GM18520 (cell line): Measurements from ENCODE around the gene CKLF.

ENCODE experiments used
- ATAC-seq: cut with Tn5 transposase; IDR thresholded peaks from one replicate; pipeline ENCODE4 v1.9.1; 2021; ENCODE audit not compliant: unreplicated experiment

CKLF gene

DNA sequence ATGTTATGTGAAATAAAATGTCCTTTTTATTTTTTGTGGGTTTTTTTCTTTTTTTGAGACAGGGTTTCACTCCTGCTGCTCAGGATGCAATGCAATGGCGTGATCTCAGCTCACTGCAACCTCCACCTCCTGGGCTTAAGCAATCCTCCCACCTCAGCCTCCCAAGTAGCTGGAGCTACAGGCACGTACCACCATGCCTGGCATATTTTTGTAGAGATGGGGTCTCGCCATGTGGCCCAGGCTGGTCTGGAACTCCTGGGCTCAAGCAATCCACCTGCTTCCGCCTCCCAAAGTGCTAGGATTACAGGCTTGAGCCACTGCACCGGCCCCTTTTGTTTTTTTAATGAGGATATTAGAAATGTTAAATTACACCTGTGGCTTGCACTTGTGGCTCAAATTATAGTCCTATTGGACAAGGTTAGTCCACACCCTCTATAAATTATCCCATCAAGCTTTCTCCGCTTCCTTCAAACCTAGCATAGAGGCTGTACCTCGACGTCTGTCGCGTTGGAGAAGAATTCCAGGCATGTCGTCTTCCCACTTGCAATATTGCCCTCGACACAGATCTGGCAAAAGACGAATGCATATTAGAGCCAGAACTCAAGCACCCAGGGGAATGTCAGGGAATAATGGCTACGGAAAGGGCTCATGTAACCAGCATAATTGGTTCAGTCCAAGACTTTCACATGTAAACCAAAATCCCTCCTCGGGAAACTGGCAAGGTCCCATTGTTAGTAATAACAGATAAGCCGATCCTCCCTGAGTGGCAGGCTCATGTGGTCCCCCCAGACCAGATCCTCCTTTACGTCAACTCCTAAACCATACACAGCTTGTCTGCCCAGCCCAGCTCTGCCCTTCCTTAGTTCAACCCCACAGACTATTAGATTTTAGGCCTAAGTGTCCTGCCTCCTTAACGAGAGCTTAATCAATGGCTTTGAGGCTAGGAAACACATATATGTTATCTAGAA, 10.7 kb upstream of the CKLF start:
- ATAC-seq = no peak

DNA sequence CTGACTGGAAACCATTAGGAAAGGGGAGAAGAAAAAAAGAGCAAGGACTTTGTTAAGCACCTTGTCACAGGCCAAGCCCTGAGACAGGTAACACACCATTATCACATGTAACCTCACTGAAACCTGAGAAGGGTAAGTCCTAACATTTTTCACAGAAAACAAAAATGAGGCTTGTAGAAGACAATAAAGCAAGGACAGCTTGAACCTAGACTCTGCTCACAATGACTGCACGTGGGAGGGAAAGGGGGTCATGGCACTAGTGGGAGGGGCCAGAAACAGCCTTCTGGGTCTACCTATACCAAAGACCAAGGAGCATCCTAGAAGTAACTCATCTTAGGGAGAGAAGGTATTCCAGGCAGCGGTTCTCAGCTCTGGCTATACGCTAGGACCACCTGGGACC, 10.0 kb upstream of the CKLF start:
- ATAC-seq = no peak

DNA sequence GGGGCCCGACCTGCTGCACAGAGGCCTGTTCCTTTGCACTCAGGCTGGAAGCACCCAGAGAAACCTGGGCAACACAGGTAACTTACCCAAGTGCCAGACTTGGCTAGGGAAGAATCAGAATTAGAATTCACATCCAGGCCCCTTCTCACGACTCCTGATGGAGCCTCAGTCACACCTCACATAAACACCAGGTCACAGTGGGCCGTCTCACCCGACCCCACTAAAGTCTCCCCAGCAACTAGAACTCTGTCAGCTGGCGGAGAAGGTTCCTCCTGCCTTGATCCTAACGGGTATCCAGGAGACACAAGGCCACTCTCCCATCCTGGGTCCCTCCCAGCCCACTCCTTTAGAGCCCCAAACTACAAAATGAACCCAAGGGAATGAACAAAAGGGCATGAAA, 8.8 kb upstream of the CKLF start:
- no peak for ATAC-seq

DNA sequence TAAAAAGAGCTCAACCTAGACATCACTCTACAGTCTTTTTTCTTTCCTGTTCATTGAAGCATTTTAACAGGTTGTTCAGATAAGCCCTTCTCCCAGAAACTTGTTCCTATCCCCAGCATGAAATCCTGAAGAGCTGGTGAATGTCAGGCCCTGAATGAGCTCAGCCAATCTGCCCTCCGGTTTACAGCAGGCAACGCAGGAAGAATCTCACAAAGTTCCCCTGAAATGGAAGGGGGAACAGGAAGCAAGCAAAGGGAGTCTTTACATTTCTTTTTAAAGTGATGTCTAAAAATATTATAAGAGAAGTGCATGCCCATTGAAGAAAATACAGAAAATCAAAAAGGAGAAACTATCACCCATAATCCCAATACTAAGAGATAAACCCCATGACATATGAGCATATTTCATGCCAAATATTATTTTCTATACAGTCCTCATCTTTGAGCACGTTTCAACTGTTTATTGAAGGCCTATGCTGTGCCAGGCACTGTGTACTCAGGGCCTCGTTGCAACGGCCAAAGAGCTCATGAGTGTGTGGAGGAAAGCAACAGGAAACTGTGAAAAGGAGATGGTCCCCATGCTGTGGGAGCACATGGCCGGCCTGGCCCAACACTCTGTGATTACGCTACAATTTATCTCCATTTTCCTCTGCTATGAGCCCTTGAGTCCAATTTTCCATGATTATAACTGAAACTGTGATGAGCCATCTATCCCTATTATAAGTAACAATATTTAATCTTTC, 8.2 kb upstream of the CKLF start:
- no peak for ATAC-seq

DNA sequence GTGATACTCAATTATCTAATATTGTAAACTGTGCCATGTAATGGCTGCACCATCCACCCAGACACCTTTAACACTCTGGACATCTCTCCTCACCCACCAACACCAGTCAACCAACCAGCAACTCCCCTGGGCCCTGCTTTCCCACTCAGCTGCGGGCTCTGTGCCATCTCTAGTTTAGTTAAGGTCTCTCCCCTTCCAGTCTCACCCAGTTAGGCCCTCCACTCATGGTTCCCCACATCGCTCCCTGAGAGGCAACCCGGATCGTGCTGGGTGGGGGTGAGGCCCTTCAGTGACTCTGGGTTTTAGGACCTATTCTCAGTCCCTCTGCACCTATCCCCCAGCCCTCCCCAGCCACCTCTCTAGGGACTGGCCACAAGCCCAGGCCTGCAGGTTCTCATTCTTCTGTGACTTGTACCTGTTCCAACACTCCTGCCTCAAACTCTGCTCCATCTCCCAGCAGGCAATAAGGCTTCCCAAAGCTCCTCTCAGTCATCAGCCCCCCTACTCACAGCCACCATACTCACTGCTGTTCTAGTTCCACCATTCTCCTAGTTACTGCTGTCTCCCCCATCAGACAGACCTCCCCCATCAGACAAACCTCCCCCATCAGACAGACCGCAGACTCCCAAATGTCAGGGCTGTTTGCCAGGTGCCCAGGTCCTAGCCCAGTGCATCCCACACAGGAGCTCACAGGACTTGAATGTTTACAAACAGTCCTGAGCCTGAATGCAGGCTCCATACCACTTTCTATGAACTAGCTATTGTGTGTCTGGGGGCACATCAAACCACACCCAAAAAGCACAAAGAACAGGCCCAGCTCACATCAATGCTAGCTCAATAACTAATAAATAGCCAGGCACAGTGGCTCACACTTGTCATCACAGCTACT, 5.0 kb upstream of the CKLF start:
- no peak for ATAC-seq

DNA sequence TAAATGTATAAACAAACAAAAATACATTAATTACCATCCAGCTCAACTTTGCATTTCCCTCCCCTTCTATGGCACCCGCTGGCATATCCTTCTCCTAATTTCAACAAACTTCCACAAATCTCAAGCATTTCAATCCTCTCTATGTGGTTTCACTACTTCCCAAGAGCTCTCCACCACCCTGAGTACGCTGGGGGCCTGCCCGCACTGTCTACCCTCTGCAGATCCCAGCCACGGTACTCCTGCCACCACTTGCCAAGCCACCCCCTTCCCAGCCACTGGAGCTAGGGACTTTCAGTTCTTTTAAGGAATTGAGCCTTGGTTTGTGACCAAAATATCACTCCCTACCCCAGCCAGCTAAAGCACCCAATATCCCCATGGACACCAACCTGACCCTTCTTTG, 4.3 kb upstream of the CKLF start:
- no peak for ATAC-seq

DNA sequence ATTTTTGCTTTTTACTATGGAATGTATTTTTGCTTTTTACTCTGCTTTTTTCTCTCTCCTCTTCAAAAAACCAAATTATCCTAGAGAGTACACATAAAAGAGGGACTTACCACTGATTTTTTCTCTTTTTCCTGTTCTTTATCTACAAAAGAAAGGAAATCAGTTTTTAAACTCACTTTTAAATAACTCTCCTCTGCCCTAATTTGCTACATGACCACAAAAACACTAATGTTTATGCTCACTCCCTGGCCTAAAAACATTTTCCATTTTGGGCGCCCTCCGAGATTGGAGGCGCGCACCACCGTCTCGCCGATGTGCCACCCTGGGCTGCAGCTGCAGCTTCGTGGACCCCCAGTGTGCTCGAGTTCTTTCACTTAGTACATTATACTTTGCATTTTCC, 3.5 kb upstream of the CKLF start:
- no peak for ATAC-seq

DNA sequence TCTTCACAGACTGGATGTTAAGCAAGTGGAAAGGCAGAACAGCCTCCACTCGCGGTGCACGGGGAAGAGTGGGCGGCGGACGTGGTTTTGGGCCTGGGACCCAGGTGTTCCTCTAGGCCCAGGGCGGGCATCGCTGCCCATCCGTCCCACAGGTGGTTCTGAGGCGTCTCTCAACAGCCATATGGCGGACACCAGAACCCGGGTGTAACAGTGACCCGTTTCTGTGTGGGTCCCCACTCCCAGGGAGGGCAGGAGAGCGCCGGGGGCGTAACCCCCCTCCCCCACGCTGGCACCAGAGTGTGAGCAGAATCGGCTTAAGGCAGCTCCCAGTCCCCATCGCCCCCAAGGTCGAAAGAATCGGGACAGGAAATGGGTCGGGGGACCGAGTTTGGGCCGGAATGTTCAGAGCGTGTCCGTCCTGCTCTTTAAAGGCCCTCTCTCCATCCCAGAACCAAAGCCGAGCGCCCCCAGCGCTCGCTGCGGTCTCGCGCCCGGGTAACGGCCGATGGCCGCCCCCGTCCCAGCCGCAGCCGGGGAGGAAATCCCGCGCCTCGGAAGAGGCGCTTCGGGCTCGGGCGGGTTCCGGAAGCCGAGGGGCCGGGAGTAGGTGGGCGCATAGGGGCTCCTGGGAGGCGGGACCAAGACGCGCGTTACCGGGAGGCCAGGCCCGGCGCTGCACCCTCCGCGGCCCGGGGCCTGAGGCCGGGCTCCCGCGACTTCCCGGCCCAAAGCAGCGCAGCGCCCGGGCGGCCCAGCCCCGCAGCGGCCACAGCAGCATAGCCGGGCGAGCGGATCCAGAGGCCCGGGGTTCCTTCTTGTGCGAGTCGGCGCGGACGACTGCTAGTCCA, 2.9 kb upstream of the CKLF start, which contains the start of gene TK2:
Gene TK2, minus strand, starts transcription at position 839 of the 848 bp plus-strand sequence. Its CDS starts 61 bp downstream, at position 778.
- ATAC-seq = no peak

DNA sequence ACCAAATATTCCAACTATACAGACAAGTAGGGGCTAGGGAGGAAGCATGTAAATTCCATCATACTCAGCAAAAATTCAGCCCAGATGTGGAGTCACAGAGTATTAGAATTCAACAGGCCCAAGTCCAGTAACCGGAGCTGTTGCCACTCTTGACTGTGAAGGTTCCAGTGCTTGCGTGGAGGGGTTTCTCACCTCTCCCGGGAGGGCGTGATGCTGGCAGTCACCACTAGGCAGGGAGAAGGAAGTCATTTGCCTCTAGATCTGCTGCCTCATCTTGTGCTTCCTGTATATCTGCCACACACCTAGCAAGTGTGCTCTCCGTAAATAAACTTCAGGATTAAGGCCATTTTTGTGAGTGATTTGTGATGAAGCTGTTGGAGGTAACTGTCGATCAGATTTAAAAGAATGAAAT, 1.0 kb upstream of the CKLF start:
- ATAC-seq = no peak

DNA sequence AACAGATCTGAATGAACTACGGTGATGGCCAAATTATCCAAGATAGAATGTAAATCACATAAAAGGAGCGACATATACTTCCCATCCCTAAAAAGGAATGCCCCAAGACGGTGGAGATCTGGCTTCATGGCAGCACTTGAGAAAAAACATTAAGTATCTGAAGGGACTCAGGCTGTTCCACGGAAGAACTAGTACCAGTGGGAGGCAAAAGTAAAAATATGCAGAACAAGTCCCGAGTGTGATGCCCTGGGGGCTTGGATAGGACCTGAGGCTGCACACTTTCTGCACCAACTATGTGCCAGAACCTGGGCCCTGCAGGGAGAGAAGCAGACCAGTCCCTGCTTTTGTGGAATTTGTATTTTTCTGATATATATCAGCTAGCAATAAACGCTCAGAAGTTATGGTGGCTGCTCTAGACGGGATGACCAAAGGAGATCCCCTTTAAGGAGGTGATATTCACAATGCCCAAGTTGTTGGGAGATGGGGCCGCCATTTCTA, 539 bp upstream of the CKLF start:
- no peak for ATAC-seq

DNA sequence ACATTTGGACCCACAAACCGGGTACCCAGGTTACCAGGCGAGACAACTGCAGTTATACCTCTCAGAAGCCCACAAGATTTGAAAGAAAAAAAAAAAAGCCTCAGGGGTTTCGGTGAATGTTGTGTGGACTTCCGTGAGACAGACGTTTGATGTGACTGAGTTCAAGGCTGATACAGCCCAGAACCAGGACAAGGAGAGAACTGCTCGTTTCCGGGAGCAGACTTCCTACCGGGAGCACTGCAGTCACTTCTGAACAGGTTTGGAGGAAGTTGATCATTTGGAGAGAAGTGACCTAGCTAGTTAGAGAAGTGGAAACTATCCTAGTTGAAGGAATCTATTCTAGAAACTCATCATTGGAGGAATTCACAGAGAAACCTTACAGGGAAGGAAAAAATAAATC, 847 bp downstream of the CKLF start:
- no peak for ATAC-seq

DNA sequence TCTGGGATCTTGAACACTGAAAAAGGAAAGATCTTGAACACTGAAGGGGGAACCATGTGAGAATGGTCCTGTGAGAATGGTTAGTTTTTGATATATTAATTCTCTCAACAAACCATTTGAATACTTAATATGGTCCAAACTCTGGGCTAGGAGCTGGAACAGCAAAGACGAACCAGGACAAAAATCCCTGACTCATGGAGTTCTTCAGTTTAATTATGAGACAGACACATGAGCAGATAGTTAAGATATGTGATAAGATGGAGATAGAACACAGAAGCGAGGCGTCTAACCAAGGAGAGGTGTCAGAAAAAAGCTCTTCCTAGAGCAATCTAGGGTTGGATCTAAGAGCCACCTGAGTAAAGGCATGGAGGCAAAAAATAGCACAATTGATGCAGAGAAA, 1.6 kb downstream of the CKLF start:
- ATAC-seq = no peak

DNA sequence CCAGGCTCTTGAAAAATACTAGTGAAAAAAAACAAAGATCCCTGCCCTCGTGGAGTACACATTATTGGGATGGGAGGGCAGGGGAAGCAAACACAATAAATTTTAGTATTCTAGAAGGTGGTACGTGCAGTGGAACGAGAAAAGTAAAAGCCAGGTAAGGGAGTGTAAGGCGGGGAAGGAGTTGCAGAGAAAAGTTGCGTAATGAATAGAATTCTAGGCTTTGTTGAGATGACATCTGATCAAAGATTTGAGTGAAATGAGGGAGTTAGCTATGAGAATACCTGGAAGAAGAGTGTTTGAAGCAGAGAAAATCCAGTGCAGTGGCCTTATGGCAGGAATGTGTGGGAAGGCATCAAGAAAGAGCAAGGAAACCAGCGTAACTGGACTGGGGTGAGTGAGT, 2.1 kb downstream of the CKLF start:
- no peak for ATAC-seq

DNA sequence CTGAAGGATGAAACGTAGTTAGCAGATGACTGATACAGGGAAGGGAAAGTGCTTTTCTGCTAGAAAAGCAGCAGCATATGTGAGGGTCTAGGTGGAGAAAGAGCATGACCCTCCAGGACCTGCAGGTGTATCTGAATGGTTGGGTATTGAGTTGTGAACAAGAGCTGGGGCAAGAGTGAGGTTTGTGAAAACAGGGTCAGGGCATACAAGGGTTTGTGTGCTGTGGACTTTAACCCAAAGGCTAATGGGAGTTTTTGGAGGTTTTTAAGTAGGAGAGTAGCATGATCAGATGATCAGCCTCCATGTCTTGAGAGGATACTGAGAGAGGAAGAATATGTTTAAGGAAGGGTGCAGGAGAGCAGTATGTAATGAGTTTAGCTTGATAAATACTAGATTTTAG, 7.7 kb downstream of the CKLF start:
- ATAC-seq = no peak

DNA sequence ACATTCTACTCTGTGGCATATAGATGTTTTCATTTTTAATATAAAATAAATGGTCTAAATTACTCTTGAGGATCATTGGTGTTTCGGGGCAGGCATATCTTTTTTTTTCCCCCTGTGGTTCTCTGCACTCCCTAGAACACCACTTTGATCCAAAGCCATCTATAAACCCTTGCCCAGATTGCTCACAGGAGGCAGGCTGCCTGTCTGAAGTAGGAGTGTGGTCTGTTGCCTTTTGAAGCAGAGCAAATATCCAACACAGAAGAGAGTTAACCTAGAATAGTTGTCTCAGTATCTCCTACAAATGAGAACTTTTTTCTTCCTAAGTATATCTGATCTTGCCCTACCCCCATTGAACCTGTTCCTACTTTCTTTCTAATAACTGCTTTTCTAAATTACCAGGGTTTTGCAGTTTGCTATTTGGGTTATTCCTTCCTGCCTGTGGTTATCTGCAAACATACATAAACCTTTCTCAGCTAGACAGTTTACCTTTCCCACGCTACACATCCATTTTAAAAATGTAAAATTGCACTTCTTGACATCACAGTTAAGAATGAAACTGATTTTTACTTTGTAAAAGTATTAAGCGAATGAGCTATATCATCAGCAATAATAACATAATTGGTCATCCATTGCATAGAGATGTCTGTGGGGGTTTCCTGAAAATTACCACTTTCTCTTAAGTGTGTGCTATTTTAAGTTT, 9.2 kb downstream of the CKLF start:
- no peak for ATAC-seq

DNA sequence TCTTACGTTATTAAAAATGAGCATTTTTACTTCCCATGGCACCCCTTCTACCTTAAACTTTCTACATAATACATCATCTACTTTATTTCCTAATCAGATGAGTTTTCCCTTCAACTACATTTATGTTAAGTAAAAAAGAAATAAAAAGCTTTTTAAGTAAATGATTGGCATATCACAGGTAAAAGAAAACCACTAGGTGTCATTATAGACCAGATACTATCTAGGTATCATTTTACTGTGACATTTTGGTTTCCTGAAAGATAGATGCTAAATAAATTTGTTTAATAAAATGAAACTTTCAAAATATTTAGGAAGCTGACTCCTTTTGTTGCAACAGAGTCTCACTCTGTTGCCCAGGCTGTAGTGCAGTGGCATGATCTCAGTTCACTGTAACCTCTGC, 10.0 kb downstream of the CKLF start:
- no peak for ATAC-seq

DNA sequence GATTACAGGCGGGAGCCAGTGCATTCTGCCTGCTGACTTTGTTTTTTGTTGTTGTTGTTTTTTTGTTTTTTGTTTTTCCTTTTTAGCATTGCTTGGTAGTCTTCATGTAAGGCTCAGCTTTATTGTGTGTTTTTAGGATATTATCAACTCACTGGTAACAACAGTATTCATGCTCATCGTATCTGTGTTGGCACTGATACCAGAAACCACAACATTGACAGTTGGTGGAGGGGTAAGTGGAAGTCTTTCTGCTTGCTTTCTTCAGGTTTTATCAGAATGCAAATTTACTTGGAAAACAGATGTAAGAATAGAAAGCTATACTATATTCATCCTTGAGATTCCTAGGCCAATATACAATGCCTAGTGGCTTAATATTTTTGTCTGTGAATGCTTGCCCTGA, 10.6 kb downstream of the CKLF start:
- ATAC-seq = no peak

DNA sequence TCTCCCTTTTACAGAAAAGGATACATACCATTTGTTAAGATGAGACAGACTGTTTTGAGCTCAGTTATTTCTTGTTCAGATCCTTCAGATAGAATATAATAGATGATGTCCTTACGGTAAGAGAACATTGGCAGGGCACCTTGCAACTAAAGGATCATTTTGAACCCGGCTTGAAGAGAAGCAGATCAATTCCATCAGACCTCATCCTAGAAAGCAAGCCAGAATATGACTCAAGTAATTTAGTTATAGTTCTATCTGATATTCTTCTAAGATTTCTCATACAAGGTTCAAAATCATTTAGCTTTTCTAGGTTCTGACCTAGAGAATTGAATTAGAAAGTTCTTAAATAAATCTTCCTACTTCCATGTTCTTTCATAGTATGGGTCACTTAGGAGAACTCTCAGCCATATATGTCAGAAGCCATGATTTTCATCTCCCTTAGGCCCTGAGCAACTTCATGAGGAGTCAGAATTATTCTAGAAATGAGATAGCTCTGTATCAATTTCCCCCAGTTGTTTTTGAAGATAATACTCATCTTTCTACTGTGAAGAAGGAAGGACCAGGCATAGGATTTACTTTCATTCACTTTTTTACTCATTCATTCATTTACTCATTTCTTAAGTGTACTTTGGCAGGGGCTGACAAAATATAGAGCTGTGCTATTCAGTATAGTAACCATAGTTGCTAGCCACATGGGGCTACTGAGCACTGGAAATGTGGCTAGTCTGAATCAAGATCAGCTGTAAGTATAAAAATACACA, 11.4 kb downstream of the CKLF start:
- no peak for ATAC-seq
